OCI-LY1 (cell line): ENCODE data around the gene ZNF84.

Experiments
- H2AFZ ChIP-seq: fragments of 200-600 bp; sonication (generic), shearing (Covaris generic); 2 replicates; pipeline ENCODE4 v1.6.0; 2014; ENCODE audit warnings: antibody characterized with exemption, mild to moderate bottlenecking, low read length
- H3F3A ChIP-seq: fragments of 200-600 bp; sonication (generic), shearing (Covaris generic); 2 replicates; pipeline ENCODE4 v1.6.0; 2014; ENCODE audit warnings: mild to moderate bottlenecking, antibody characterized with exemption, low read length, moderate library complexity; ENCODE audit not compliant: insufficient read depth
- H3K27ac ChIP-seq: fragments of 200-600 bp; sonication (generic); 2 replicates; pipeline ENCODE4 v1.5.1; 2014; ENCODE audit warnings: low read length, mixed run types, mild to moderate bottlenecking, low read depth; ENCODE audit not compliant: poor library complexity, severe bottlenecking
- H3K27me3 ChIP-seq: fragments of 200-600 bp; sonication (generic); 2 replicates; pipeline ENCODE4 v1.6.0; 2014; ENCODE audit warnings: antibody characterized with exemption, mild to moderate bottlenecking, low read length, moderate library complexity; ENCODE audit not compliant: insufficient read depth
- H3K36me3 ChIP-seq: fragments of 200-600 bp; sonication (generic); 2 replicates; pipeline ENCODE4 v1.6.1; 2014; ENCODE audit warnings: mild to moderate bottlenecking, antibody characterized with exemption, low read length, moderate library complexity, mixed read lengths; ENCODE audit not compliant: insufficient read depth
- H3K4me1 ChIP-seq: fragments of 200-600 bp; sonication (generic); 2 replicates; pipeline ENCODE4 v1.5.1; 2014; ENCODE audit warnings: mild to moderate bottlenecking, low read length, moderate library complexity; ENCODE audit not compliant: insufficient read depth, severe bottlenecking
- H3K4me2 ChIP-seq: fragments of 200-600 bp; sonication (generic), shearing (Covaris generic); 2 replicates; pipeline ENCODE4 v1.6.1; 2014; ENCODE audit warnings: low read length
- H3K4me3 ChIP-seq: fragments of 200-600 bp; sonication (generic); 2 replicates; pipeline ENCODE4 v1.5.1; 2014; ENCODE audit warnings: low read length, low read depth, mild to moderate bottlenecking, mixed read lengths; ENCODE audit not compliant: poor library complexity, severe bottlenecking
- H3K79me2 ChIP-seq: fragments of 200-600 bp; shearing (Covaris generic); 2 replicates; pipeline ENCODE4 v1.6.1; 2016; ENCODE audit warnings: mixed run types, low read length, mixed read lengths; ENCODE audit not compliant: insufficient read depth
- H3K9ac ChIP-seq: fragments of 200-600 bp; sonication (generic), shearing (Covaris generic); 2 replicates; pipeline ENCODE4 v1.6.1; 2014; ENCODE audit warnings: mild to moderate bottlenecking, low read length, mixed read lengths
- H3K9me2 ChIP-seq: fragments of 200-600 bp; sonication (generic), shearing (Covaris generic); 2 replicates; pipeline ENCODE4 v1.6.1; 2014; ENCODE audit warnings: low read depth, mild to moderate bottlenecking, low read length, mixed read lengths
- H3K9me3 ChIP-seq: fragments of 200-600 bp; shearing (Covaris generic); 2 replicates; pipeline ENCODE4 v1.6.1; 2014; ENCODE audit warnings: low read length, mixed read lengths
- H4K20me1 ChIP-seq: fragments of 200-600 bp; sonication (generic), shearing (Covaris generic); 2 replicates; pipeline ENCODE4 v1.6.0; 2016; ENCODE audit warnings: mild to moderate bottlenecking, low read length; ENCODE audit not compliant: insufficient read depth
- EZH2 ChIP-seq: fragments of 200-600 bp; sonication (generic), shearing (Covaris generic); IDR thresholded peaks from 2 replicates; pipeline ENCODE4 v1.8.0; 2017; ENCODE audit warnings: borderline replicate concordance, mixed run types, mild to moderate bottlenecking, antibody characterized with exemption, low read length, moderate library complexity, mixed read lengths
- TF ChIP-seq, protein P1 (sequence below): fragments of 200-600 bp; sonication (generic), shearing (Covaris generic); IDR thresholded peaks from 2 replicates; pipeline ENCODE4 v1.5.1; 2017; ENCODE audit warnings: mild to moderate bottlenecking, antibody characterized with exemption, low read length, moderate library complexity, mixed read lengths

ZNF84 gene

DNA sequence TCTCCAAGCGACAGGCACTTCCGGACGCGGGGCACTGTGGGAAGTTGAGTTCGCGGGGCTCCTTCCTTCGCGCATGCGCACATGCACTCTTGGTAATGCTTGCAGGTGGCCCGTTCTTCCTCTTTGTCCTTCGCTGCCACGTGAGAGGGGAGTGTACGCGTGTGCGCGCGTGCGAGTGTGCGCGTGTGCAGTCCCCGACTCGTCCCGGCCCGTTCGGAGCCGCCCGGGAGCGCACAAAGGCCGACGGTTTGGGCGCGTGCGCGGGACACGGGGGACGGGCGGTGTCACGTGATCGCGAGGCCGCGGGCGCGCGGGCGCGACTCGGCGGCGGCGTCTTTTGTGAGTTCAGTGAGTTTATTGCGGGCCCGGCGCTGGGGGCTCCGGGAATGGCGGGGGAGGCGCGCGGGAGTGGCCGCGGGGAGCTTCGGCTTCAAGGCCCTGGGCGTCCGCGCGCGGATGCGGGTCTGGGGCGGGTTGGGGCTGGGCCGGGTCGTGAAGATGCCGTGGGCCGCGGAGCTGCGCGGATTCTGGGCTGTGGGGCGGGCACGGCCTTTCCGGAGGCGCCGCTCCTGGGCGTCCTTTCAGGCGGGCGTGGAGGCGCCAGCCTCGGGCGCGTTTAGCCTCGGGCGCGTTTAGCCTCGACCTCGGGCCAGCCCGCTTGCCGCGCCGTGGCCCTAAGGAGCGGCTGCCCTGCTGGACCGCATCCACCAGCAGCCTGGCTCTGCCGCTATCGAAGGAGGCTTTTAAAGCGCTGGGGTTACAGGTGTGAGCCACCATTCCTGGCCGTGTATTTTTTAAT, at the start of gene ZNF84:
TSS of gene ZNF84 (plus strand) at position 303 of the 799 bp plus-strand sequence. CDS start 3,959 bp downstream, outside the sequence.
- Histone ChIP-seq H3K9ac (peak within 1 kb of the TSS; percentile 79), H3K36me3 (peaks cover 43% of the 10 kb centered on the region), H3K4me3 (peak within 1 kb of the TSS; percentile 83), H3K27me3 (no peaks in the 10 kb centered on the region), H3K4me1 (peaks cover 8% of the 10 kb centered on the region), H3F3A (no peaks in the 10 kb centered on the region), H3K4me2 (peak within 1 kb of the TSS; percentile 64), H4K20me1 (no peaks in the 10 kb centered on the region), H3K27ac (peak within 1 kb of the TSS; percentile 66), H3K79me2 (peaks cover 31% of the 10 kb centered on the region), H3K9me3 (peaks cover 48% of the 10 kb centered on the region), H2AFZ (no peak within 1 kb of the TSS), H3K9me2 (no peaks in the 10 kb centered on the region)
- TF ChIP-seq EZH2: no peak
- TF ChIP-seq, protein P1, sequence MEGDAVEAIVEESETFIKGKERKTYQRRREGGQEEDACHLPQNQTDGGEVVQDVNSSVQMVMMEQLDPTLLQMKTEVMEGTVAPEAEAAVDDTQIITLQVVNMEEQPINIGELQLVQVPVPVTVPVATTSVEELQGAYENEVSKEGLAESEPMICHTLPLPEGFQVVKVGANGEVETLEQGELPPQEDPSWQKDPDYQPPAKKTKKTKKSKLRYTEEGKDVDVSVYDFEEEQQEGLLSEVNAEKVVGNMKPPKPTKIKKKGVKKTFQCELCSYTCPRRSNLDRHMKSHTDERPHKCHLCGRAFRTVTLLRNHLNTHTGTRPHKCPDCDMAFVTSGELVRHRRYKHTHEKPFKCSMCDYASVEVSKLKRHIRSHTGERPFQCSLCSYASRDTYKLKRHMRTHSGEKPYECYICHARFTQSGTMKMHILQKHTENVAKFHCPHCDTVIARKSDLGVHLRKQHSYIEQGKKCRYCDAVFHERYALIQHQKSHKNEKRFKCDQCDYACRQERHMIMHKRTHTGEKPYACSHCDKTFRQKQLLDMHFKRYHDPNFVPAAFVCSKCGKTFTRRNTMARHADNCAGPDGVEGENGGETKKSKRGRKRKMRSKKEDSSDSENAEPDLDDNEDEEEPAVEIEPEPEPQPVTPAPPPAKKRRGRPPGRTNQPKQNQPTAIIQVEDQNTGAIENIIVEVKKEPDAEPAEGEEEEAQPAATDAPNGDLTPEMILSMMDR: no peak

DNA sequence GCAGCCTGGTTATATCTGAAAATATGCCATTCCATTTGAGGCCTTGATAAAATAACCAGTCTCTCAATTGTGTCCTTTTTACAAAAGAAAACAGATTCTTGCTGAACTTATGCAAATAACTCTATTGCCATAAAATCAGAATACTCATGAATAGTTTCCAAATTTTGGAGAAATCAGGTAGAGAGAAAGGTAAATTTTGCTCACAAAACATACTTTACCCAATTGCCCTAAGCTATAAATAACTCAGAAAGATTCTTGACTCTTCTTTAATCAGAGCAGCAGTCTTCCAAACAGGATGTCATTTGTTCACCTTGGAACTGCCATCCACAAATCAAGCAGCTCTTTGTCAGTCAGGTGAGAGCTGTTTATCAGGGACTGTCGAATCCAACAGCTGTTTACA, 38.6 kb upstream of the ZNF84 start:
- Histone ChIP-seq H3K4me3 (no peak overlapping the region), H3K9ac (no peak overlapping the region), H3K9me2 (no peaks in the 10 kb centered on the region), H3K79me2 (peaks cover 15% of the 10 kb centered on the region), H4K20me1 (no peaks in the 10 kb centered on the region), H2AFZ (no peak overlapping the region), H3K27me3 (no peaks in the 10 kb centered on the region), H3K4me1 (no peaks in the 10 kb centered on the region), H3K4me2 (no peak overlapping the region), H3K9me3 (peaks cover 53% of the 10 kb centered on the region), H3K27ac (no peak overlapping the region), H3K36me3 (peaks cover 43% of the 10 kb centered on the region), H3F3A (no peaks in the 10 kb centered on the region)
- no peak for TF ChIP-seq EZH2
- TF ChIP-seq, protein P1: no peak

DNA sequence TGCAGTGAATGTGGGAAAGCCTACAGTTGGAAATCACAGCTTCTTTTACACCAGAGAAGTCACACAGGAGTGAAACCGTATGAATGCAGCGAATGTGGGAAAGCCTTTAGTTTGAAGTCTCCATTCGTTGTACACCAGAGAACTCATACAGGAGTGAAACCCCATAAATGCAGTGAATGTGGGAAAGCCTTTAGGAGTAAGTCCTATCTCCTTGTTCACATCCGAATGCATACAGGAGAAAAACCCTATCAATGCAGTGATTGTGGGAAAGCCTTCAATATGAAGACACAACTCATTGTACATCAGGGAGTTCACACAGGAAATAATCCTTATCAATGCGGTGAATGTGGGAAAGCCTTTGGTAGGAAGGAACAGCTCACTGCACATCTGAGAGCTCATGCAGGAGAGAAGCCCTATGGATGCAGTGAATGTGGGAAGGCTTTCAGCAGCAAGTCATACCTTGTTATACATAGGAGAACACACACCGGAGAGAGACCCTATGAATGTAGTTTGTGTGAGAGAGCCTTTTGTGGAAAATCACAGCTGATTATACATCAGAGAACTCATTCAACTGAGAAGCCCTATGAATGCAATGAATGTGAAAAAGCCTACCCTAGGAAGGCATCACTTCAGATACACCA, 26.5 kb upstream of the ZNF84 start:
- TF ChIP-seq EZH2: no peak
- TF ChIP-seq, protein P1: no peak
- Histone ChIP-seq H3K9me3 (peaks cover 44% of the 10 kb centered on the region), H2AFZ (no peak overlapping the region), H3K4me2 (no peak overlapping the region), H3K9me2 (no peaks in the 10 kb centered on the region), H3F3A (no peaks in the 10 kb centered on the region), H3K79me2 (no peaks in the 10 kb centered on the region), H3K4me3 (no peak overlapping the region), H3K27me3 (no peaks in the 10 kb centered on the region), H3K4me1 (no peaks in the 10 kb centered on the region), H3K9ac (no peak overlapping the region), H3K27ac (no peak overlapping the region), H3K36me3 (peaks cover 99% of the 10 kb centered on the region), H4K20me1 (no peaks in the 10 kb centered on the region)
